Fibroblast of pulmonary artery (primary cell): ENCODE results near the gene PHLDB2.

Experiments used
- DNase-seq: peaks from one replicate; pipeline ENCODE4 v3.0.0-alpha.2; 2010; ENCODE audit warnings: low read depth
- H3K4me3 ChIP-seq: replicated peaks from 2 replicates; pipeline ENCODE4 v1.5.1; 2011; ENCODE audit warnings: low read depth, mild to moderate bottlenecking, control low read depth, low read length, moderate library complexity
- TF ChIP-seq, protein P1 (sequence below): IDR thresholded peaks from 2 replicates; pipeline ENCODE4 v1.5.1; 2011; ENCODE audit warnings: mild to moderate bottlenecking, control low read depth, low read length, inconsistent platforms; ENCODE audit errors: missing control alignments

The PHLDB2 gene

DNA sequence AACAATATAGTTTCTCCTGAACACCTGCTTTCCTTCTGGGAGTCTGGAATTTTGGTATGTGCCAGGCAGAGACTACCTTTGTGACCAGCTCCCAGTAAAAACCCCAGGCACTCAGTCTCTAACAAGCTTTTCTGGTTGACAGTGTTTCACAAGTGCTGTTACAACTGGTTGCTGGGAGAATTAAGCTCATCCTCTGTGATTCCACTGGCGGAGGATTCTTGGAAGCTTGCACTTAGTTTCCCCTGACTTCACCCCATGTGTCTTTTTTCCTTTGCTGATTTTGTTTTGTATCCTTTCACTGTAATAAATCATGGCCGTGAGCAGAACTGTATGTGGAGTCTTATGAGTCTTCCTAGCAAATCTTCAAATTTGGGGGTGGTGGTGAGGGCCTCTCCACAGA, 134.0 kb downstream of the PHLDB2 start:
- TF ChIP-seq, protein P1, sequence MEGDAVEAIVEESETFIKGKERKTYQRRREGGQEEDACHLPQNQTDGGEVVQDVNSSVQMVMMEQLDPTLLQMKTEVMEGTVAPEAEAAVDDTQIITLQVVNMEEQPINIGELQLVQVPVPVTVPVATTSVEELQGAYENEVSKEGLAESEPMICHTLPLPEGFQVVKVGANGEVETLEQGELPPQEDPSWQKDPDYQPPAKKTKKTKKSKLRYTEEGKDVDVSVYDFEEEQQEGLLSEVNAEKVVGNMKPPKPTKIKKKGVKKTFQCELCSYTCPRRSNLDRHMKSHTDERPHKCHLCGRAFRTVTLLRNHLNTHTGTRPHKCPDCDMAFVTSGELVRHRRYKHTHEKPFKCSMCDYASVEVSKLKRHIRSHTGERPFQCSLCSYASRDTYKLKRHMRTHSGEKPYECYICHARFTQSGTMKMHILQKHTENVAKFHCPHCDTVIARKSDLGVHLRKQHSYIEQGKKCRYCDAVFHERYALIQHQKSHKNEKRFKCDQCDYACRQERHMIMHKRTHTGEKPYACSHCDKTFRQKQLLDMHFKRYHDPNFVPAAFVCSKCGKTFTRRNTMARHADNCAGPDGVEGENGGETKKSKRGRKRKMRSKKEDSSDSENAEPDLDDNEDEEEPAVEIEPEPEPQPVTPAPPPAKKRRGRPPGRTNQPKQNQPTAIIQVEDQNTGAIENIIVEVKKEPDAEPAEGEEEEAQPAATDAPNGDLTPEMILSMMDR, result no peak
- no peak for DNase-seq
- H3K4me3 ChIP-seq, result no peak overlapping the region

- no peak for DNase-seq
- TF ChIP-seq, protein P1, result no peak
- H3K4me3 ChIP-seq, result peak within 1 kb of the TSS; percentile 44
Measured at GRCh38 chr3:111998636-111999483, 139.8 kb downstream of the PHLDB2 start, which contains the start of gene TAGLN3. Gene TAGLN3 (plus strand): TSS chr3:111998922. CDS start chr3:111999423, 501 bp downstream.

- DNase-seq, result no peak
- TF ChIP-seq, protein P1, result no peak
- peak overlapping the region; percentile 44 for H3K4me3 ChIP-seq
Measured at GRCh38 chr3:111999484-112000324, 140.6 kb downstream of the PHLDB2 start.

- H3K4me3 ChIP-seq, result no peak overlapping the region
- DNase-seq, result no peak
- TF ChIP-seq, protein P1, result no peak
Measured at GRCh38 chr3:112000367-112000771, 141.3 kb downstream of the PHLDB2 start.

DNA sequence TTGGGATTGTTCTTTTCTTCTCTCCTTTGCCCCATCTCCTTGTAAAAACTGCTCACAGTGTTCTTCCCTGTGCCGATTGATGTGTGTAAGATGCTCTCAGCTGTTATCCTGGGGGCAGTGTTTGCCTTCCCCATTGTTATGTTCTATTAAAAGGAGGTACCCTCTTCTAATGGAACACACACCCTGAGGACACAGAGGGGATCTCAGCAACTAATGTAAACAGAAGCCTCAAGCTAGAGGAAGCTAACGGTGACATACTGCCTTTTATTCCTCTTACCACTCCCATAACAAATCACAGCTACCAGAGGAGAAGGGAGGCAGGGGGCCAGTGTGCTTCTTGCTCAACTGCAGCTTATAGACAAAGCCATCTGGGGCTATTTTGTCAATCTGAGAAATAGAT, 141.9 kb downstream of the PHLDB2 start:
- DNase-seq, result no peak
- TF ChIP-seq, protein P1, result no peak
- H3K4me3 ChIP-seq, result no peak overlapping the region

DNA sequence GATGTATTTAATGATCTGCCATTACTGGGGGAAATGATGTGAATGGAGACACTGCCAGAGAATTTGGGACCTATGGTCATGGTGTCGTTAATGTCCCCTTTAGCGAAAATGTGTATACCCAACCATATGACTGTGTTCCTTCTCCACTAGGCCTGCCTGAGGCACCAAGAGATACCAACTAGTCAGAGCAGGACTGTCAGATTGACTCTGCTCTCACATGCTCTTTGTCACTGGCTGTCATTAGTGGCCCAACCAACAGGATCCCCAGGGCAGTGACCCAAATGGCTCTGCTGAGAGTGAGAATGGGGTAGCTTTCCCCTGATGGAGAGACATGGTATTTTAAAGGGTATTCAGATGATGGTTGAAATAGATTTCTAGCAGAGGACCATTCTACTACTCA, 142.5 kb downstream of the PHLDB2 start:
- TF ChIP-seq, protein P1, result no peak
- H3K4me3 ChIP-seq, result no peak overlapping the region

More for the DNA sequence above, 142.5 kb downstream of the PHLDB2 start:
- no peak for DNase-seq
